ENCODE measurements around the gene PFDN4. TPM values are rescaled to one million over a fixed set of nuclear protein-coding genes. Genes with fewer than 3 reads are reported as not detected.

PFDN4 gene
- total and polyA plus RNA-seq, 2 of the 4 experiments (the other 2 are of a cell fraction) = 14.9 to 93.2 TPM

DNA sequence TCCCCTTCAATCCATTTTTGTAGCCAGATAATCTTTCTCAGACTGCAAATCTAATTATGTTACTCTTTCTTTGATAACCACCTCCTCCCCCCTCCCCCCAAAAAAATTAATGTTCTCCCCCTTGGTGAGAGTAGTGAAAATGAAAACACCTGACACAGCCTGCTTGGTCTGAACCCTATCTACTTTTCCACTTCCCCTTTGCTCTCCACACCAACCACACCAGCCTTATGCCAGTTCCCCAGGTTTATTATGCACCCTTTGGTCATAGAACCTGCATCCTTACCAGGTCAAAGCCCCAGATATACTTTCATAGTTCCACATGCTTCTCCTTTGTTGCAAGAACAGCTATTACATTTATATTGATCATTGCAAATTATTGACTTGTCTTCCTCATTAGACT lies 19.4 kb downstream of the PFDN4 start:
- H3K27me3 ChIP-seq (ENCODE audit: control insufficient read depth, insufficient read depth, low read length) = no peaks in the 10 kb centered on the region
- no peak overlapping the region for H3K9ac ChIP-seq (ENCODE audit: low read depth, low read length)
- DNase-seq (no peak), ATAC-seq (ENCODE audit: low read depth) (no peak)
- H3K56ac ChIP-seq (ENCODE audit: extremely low read depth, insufficient read depth, low read length) = no peak overlapping the region
- no peaks in the 10 kb centered on the region for H4K20me1 ChIP-seq (ENCODE audit: insufficient read depth, low read length)
- H3K79me1 ChIP-seq (ENCODE audit: low read depth in 1 of 2, low read length in 2 of 2) = no peaks in the 10 kb centered on the region
- H2AK9ac ChIP-seq (replicated peaks; ENCODE audit: low read depth, low read length, poor library complexity) = no peak overlapping the region
- H2BK15ac ChIP-seq (ENCODE audit: low read depth, low read length) = no peak overlapping the region
- H3K23ac ChIP-seq (ENCODE audit: low read depth, low read length) = no peak overlapping the region
- H4K8ac ChIP-seq (ENCODE audit: low read depth in 2 of 2, low read length in 2 of 2) = no peak overlapping the region
- H3K9me1 ChIP-seq (ENCODE audit: insufficient read depth, low read length) = no peaks in the 10 kb centered on the region
- in situ Hi-C loops (cut with MboI; ENCODE audit: low sequenced_read_pairs) (no loop called here), dilution Hi-C loops (cut with HindIII; ENCODE audit: low sequenced_read_pairs, unreplicated experiment) (no loop called here), intact Hi-C loops (cut with micrococcal nuclease) (loop anchor here (10.0 kb wide), 1 partner anchor 118 kb away; no protein-coding TSS in a partner anchor)
- no peak overlapping the region for H3K18ac ChIP-seq (ENCODE audit: low read depth, low read length)
- H4K5ac ChIP-seq (ENCODE audit: low read depth, low read length) = no peak overlapping the region
- H2BK5ac ChIP-seq (ENCODE audit: low read depth, low read length, poor library complexity, severe bottlenecking) = no peak overlapping the region
- H3K4me3 ChIP-seq (ENCODE audit: insufficient read depth, low read depth, low read length) = no peak overlapping the region
- no peak overlapping the region for H3K14ac ChIP-seq (replicated peaks; ENCODE audit: low read depth, low read length)
- H3K27ac ChIP-seq (ENCODE audit: insufficient read depth, low read length) = no peak overlapping the region
- POLR2A ChIA-PET (ENCODE audit: unreplicated experiment) = no interaction called here
- H2AFZ ChIP-seq (replicated peaks; ENCODE audit: low read length, poor library complexity) = no peak overlapping the region
- BruUV-seq (replicated peaks) = no TSS peak
- no peak overlapping the region for H2AK5ac ChIP-seq (ENCODE audit: low read depth, low read length)
- no peak overlapping the region for H4K91ac ChIP-seq (ENCODE audit: insufficient read depth, low read depth, low read length)
- peaks cover 4% of the 10 kb centered on the region; the same call in 1 of the 2 replicates for H3K4me1 ChIP-seq (ENCODE audit: control insufficient read depth, insufficient read depth, low read length)
- H2BK120ac ChIP-seq (ENCODE audit: low read depth, low read length) = no peak overlapping the region
- no peak overlapping the region for H3K4me2 ChIP-seq (ENCODE audit: low read depth, low read length)
- H3K4ac ChIP-seq (ENCODE audit: low read depth, low read length) = no peak overlapping the region
- CTCF ChIA-PET = no interaction called here
- no peak overlapping the region for H2BK20ac ChIP-seq (ENCODE audit: low read depth, low read length)
- H3K36me3 ChIP-seq (ENCODE audit: control insufficient read depth, insufficient read depth, low read length) = no peaks in the 10 kb centered on the region
- TF ChIP-seq RCOR1 (IDR thresholded peaks at IDR 0.05; ENCODE audit: insufficient replicate concordance, low read length) (no peak), FOS (IDR thresholded peaks at IDR 0.05; ENCODE audit: low read depth, low read length) (no peak), RAD21 (IDR thresholded peaks at IDR 0.05; ENCODE audit: low read length) (no peak), NFE2L2 (IDR thresholded peaks at IDR 0.05; ENCODE audit: low read depth, low read length) (no peak), CEBPB (IDR thresholded peaks at IDR 0.05; ENCODE audit: low read depth, low read length) (no peak), CHD1 (IDR thresholded peaks at IDR 0.05; ENCODE audit: low read depth, low read length) (no peak), MAFK (IDR thresholded peaks at IDR 0.05; ENCODE audit: low read depth, low read length) (no peak), BHLHE40 (IDR thresholded peaks at IDR 0.05; ENCODE audit: low read depth, low read length) (no peak)
- TF ChIP-seq, protein P1, sequence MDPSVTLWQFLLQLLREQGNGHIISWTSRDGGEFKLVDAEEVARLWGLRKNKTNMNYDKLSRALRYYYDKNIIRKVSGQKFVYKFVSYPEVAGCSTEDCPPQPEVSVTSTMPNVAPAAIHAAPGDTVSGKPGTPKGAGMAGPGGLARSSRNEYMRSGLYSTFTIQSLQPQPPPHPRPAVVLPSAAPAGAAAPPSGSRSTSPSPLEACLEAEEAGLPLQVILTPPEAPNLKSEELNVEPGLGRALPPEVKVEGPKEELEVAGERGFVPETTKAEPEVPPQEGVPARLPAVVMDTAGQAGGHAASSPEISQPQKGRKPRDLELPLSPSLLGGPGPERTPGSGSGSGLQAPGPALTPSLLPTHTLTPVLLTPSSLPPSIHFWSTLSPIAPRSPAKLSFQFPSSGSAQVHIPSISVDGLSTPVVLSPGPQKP (IDR thresholded peaks at IDR 0.05; ENCODE audit: borderline replicate concordance, low read depth, low read length) = no peak
- TF ChIP-seq, protein P2, sequence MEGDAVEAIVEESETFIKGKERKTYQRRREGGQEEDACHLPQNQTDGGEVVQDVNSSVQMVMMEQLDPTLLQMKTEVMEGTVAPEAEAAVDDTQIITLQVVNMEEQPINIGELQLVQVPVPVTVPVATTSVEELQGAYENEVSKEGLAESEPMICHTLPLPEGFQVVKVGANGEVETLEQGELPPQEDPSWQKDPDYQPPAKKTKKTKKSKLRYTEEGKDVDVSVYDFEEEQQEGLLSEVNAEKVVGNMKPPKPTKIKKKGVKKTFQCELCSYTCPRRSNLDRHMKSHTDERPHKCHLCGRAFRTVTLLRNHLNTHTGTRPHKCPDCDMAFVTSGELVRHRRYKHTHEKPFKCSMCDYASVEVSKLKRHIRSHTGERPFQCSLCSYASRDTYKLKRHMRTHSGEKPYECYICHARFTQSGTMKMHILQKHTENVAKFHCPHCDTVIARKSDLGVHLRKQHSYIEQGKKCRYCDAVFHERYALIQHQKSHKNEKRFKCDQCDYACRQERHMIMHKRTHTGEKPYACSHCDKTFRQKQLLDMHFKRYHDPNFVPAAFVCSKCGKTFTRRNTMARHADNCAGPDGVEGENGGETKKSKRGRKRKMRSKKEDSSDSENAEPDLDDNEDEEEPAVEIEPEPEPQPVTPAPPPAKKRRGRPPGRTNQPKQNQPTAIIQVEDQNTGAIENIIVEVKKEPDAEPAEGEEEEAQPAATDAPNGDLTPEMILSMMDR (conservative IDR thresholded peaks at IDR 0.05; ENCODE audit: low read depth, low read length) = no peak
- H3K9me3 ChIP-seq (ENCODE audit: control insufficient read depth, insufficient read depth, low read length) = no peaks in the 10 kb centered on the region; the same call in 1 of the 2 replicates
